Measurements from ENCODE around the gene PCCA. TPM values are rescaled to one million over a fixed set of nuclear protein-coding genes. Genes with fewer than 3 reads are reported as not detected.

Gene PCCA
- total RNA-seq, 4 donors from 2014 or later, result 21.2 to 40.9 (median 31.6) TPM

DNA sequence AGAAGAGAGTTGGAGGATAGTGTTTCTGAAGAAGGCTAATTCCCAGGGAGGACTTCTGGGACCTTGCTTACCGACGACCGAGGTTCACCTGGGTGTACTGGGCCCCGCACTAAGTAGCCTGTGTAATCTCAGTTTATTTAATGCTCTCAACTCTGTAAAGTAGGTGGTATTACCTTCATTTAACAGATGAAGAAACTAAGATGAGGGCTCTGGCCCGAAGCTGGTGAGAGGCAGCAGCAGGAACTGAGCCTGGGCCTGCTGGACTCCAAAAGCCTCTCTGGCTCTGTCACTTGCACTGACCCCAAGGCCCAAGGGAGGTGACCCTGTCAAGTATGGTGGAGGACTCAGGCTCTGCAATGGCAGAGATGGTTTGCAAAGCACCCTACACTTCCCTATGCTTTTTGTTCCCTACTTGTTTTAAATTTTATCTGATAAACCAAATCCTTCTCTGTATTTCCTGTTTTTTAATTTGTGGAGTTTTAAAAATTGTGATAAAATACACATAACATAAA, 449.1 kb downstream of the PCCA start:
- 97% methylated on average over 5 of the region's 5 CpGs for WGBS

DNA sequence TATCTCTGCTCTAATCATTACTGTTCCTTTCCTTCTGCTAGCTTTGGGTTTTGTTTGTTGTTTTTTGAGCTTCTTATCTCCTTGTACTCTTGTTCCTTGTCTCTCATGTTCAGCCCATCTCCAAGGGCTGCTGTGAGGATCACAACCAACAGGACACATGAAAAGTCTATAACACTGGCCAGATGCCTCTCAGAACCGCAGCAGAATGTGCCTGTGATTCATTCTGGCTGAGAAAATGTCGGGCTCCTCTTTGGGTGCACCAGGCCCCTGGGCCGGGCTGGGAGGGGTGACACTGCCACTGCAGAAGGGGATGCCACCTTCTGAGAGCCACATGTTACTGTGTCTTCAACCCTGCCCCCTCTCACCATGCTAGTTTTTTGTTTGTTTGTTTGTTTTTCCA, 451.7 kb downstream of the PCCA start:
- TF ChIP-seq POLR2AphosphoS5 (IDR thresholded peaks at IDR 0.05) (no peak), POLR2A (IDR thresholded peaks at IDR 0.05) (no peak), EP300 (IDR thresholded peaks at IDR 0.05) (no peak)
- TF ChIP-seq, protein P1, sequence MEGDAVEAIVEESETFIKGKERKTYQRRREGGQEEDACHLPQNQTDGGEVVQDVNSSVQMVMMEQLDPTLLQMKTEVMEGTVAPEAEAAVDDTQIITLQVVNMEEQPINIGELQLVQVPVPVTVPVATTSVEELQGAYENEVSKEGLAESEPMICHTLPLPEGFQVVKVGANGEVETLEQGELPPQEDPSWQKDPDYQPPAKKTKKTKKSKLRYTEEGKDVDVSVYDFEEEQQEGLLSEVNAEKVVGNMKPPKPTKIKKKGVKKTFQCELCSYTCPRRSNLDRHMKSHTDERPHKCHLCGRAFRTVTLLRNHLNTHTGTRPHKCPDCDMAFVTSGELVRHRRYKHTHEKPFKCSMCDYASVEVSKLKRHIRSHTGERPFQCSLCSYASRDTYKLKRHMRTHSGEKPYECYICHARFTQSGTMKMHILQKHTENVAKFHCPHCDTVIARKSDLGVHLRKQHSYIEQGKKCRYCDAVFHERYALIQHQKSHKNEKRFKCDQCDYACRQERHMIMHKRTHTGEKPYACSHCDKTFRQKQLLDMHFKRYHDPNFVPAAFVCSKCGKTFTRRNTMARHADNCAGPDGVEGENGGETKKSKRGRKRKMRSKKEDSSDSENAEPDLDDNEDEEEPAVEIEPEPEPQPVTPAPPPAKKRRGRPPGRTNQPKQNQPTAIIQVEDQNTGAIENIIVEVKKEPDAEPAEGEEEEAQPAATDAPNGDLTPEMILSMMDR (IDR thresholded peaks at IDR 0.05), result no peak
- no peak for DNase-seq (ENCODE audit: low spot score in 2 of 2)
- H3K9me3 ChIP-seq, result no peaks in the 10 kb centered on the region
- H3K27me3 ChIP-seq, result no peaks in the 10 kb centered on the region
- no peak overlapping the region for H3K27ac ChIP-seq
- no peaks in the 10 kb centered on the region for H3K36me3 ChIP-seq
- WGBS, result 94% methylated on average over 3 of the region's 3 CpGs
- no peak overlapping the region for H3K4me3 ChIP-seq
- H3K4me1 ChIP-seq, result peaks cover 34% of the 10 kb centered on the region

More for the DNA sequence above, 449.1 kb downstream of the PCCA start:
- no peak for TF ChIP-seq POLR2A (IDR thresholded peaks at IDR 0.05)
- TF ChIP-seq EP300 (IDR thresholded peaks at IDR 0.05), result no peak
- TF ChIP-seq, protein P1 (IDR thresholded peaks at IDR 0.05), result no peak
- TF ChIP-seq POLR2AphosphoS5 (IDR thresholded peaks at IDR 0.05), result no peak
- Histone ChIP-seq H3K36me3 (peaks cover under 1% of the 10 kb centered on the region), H3K9me3 (no peaks in the 10 kb centered on the region), H3K27me3 (no peaks in the 10 kb centered on the region), H3K27ac (no peak overlapping the region), H3K4me3 (no peak overlapping the region), H3K4me1 (peaks cover 17% of the 10 kb centered on the region)
- no peak for DNase-seq (ENCODE audit: low spot score in 2 of 2)

DNA sequence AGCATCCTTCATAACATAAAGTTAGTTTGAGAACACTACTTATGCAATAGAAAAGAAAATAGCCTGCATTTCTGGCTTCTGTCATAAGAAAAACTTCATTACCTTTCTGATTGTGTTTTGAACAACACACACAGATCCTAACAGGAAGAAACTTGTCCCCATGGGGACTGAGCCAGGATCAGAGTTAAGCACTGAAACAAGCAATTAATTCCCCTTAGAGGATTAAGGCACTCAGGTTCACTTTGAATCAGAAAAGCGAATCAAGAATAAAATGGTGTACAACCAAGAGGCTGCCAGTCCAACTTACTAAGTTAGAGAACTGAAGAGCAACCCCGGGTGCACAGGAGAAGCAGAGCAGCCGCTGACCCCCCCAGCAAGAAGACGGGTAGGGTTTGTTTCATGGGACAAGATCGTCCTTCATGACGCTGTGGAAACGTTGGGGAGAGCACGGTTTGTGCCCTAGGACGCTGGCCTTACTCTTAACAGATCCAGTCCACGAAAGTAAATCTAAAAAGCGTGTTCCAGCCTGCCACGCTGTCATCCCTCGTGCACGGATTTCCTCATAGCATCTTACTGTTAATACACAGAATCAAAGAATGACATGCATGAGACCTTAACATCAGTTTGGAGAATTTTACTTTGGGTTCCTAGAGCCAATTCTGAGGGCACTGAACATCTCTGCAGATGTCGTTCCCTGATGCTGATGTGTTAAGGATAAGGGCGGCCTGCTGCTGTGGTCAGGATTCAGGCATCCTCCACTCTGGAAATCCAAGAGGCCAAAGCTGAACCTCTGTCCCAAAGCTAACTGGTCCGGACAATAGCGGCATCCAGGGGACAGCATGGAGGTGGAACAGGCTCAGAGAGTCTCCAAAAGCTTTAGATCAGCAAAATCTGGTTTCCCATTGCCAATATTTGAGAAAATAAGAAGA, 453.3 kb downstream of the PCCA start:
- WGBS, result 60% methylated on average over 18 of the region's 18 CpGs
- peak overlapping the region; percentile 55 for H3K27ac ChIP-seq
- no peak for TF ChIP-seq POLR2AphosphoS5 (IDR thresholded peaks at IDR 0.05)
- TF ChIP-seq, protein P1 (IDR thresholded peaks at IDR 0.05), result no peak
- TF ChIP-seq POLR2A (IDR thresholded peaks at IDR 0.05), result no peak
- TF ChIP-seq EP300 (IDR thresholded peaks at IDR 0.05), result no peak
- H3K36me3 ChIP-seq, result no peaks in the 10 kb centered on the region
- peak in 1 of 2 donors; percentile 28 for DNase-seq (ENCODE audit: low spot score in 2 of 2)
- H3K4me1 ChIP-seq, result peaks cover 43% of the 10 kb centered on the region
- peak overlapping the region; percentile 1 for H3K4me3 ChIP-seq
- no peaks in the 10 kb centered on the region for H3K9me3 ChIP-seq
- H3K27me3 ChIP-seq, result no peaks in the 10 kb centered on the region

DNA sequence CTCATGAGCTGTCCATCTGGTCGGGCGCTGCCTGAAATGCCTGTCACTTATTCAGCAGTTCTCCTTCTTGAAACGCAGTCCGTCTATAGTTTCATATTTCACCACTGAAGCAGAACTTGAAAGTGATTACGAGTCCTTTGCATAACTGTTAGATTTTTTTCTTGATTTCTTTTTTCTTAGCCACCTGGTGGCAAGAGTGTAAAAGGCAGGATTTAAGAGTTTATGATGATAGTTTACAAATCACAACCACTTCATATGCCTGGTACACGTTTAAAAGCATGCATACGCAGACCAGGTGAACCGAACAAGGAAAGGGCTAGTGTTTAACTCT, 453.9 kb downstream of the PCCA start:
- no peak for DNase-seq (ENCODE audit: low spot score in 2 of 2)
- Histone ChIP-seq H3K4me3 (peak overlapping the region; percentile 1), H3K36me3 (no peaks in the 10 kb centered on the region), H3K9me3 (no peaks in the 10 kb centered on the region), H3K4me1 (peaks cover 50% of the 10 kb centered on the region), H3K27ac (peak overlapping the region; percentile 55), H3K27me3 (no peaks in the 10 kb centered on the region)
- WGBS, result 29% methylated on average over 8 of the region's 8 CpGs
- TF ChIP-seq EP300 (IDR thresholded peaks at IDR 0.05), result no peak
- TF ChIP-seq, protein P1 (IDR thresholded peaks at IDR 0.05), result peak; percentile 6 to 39

DNA sequence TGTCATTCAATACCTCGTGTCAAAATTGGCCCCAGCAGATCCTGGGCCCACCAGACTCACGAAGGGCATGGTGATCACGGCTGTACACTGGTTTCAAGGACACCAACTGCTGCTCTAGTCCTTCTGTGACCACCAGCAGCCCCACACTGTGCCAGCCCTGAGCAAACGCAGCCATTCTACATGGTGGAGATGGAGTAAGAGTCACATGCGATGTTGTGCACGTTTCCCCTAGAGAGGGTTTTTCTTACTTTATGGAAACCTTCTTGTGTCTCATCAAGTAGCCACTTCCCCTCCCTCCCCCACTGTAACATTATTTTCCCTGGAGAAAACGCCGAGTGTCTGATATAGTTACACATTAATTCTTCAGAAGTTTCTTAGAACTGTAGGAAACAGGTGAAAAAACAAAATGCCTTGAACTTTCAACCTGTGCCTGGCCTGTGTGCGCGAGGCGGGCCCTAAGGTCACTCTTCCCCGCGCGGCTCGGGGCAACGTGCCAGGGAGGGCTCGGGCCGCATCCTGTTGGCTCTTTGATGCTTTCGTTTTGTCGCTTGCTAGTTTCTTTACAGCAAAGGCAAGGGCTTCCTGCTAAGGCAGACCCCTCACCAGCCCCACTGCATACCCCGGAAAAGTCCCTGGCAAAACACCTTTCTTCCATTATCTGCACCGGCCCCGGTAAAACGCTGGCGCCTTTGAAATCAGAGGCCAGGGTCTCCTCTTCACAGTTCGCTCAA, 455.1 kb downstream of the PCCA start:
- H3K4me1 ChIP-seq, result peaks cover 61% of the 10 kb centered on the region
- H3K27ac ChIP-seq, result no peak overlapping the region
- WGBS, result 87% methylated on average over 24 of the region's 26 CpGs
- H3K27me3 ChIP-seq, result no peaks in the 10 kb centered on the region
- DNase-seq (ENCODE audit: low spot score in 2 of 2), result peak in 1 of 2 donors; percentile 56
- H3K36me3 ChIP-seq, result no peaks in the 10 kb centered on the region
- no peak for TF ChIP-seq POLR2A (IDR thresholded peaks at IDR 0.05)
- peak overlapping the region; percentile 15 for H3K4me3 ChIP-seq
- H3K9me3 ChIP-seq, result no peaks in the 10 kb centered on the region

All from suprapubic skin (tissue), 4 donors.